HG03175 (cell line): Measurements from ENCODE around the gene FNTB.

ENCODE experiments used
- ATAC-seq: cut with Tn5 transposase; IDR thresholded peaks from one replicate; pipeline ENCODE4 v1.9.1; 2021; ENCODE audit warnings: mild to moderate bottlenecking, moderate library complexity; ENCODE audit not compliant: unreplicated experiment

Gene FNTB

DNA sequence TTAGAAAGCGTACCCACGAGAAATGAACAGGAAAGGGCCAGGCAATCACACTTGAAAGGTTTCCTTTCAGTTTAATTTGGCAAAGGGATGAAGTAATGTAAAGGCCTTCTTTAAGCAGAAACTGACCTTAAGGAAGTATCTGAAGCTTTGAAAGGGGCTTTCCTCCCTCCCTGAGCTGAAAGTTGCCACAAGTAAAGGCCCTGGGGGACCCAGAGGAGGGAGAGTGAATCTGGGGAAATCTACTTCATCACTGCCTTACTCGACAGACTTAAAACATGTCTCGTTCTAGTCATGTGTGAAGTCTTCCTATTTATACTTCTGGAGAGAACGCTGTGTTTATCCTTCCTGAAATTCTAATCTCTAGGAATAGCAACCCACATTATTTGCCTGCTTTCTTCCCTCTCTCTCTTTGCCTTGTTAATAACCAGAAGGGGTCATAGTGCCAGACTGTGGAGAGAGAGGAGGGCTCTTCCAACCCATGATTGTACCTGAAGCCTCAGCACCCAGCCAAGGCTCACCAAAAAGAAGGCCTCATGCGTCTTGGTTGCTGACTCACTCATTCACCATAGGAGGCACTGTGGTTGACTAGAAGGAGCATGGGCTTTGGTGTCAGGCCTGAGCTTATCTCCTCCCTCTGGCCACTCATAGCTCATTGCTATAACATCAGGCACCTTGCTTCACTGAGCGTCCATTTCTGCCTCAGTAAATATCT, 33.9 kb upstream of the FNTB start:
- ATAC-seq = no peak

DNA sequence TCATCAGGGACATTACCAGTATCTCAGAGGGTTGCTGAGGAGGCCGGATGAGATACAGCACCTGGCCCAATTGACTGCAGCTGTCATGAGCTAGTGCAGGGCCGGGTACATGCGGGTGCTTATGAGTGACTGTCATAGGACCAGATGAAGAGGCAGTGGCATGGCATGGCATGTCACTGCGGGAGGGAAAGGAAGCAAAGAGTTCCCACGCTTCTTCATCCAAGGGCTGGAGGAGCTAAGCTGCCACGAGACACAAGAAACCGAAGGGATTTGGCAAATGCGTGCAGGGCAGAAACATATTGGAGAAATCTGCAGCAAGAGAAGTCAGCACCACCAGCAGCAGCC, 33.4 kb upstream of the FNTB start:
- ATAC-seq = no peak

DNA sequence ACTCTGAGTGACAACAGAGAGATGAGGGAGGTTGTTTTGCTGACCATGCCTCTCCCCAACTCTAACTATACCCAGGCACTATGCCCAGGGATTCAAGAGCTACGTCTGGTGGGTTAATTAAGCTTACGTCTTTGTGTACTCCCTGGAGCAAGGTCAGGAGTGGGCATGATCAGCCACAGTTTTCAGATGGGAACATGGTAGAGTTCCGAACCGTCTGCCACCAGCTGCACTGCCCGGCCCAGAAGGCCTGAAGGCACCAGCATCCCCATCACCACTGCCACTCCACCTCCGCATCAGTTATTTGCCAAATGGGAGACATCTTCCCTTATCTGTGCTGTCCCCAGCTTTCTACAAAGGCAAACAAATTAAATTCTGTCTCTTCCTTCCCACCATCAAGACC, 33.0 kb upstream of the FNTB start:
- no peak for ATAC-seq

DNA sequence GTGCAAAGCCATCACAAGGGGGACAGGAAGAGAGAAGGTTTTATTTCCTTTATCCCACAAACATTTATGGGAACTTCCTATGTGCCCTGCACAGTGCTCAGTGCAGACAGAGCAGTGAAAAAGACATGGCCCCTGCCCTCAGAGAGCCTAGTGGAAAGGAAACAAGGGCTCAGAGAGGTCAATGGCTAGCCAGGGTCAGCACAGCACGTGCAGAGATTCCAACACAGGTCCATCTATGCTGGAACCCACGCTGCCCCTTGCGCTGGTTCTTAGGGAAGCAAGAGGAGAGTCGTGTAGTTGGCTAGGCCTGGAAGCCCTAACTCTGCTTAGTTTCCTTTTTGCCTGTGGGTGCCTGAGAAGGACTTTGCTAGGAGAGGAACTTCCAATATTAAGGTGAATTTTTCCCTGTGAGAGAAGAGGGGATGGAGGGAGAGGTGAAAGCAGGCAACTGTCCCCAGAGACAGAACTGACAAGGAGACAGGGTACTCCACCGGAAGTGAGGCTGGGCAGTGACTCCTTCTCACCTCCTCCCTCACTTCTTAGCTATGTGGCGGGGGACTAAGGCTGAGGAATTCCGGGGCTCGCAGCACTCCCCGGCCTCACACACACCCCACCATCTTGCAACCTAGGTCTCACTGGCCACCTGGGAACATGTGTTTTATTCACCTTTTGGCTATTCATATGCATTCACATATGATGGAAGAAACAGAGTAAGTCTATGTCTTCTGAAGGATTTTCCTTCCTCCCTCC, 32.0 kb upstream of the FNTB start:
- no peak for ATAC-seq

DNA sequence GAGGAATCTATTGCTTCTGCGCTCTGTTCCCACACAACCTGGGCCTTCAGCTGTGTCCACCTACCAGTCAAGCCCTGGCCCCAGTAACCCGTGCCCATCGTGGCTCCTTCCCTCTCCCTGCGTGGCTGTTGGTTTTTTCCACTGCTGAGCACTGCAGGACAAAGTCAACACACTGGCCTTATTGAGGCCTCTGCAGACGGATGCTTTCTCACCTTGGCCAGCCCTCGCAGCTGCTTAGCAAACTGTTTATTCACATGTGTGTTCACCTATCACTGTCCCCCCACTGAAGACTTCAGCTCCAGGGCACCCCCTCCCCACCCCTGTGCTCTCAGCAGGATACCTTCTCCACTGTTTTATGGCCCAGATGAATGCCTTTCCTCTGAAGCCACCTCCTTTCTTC, 31.4 kb upstream of the FNTB start:
- ATAC-seq = no peak

DNA sequence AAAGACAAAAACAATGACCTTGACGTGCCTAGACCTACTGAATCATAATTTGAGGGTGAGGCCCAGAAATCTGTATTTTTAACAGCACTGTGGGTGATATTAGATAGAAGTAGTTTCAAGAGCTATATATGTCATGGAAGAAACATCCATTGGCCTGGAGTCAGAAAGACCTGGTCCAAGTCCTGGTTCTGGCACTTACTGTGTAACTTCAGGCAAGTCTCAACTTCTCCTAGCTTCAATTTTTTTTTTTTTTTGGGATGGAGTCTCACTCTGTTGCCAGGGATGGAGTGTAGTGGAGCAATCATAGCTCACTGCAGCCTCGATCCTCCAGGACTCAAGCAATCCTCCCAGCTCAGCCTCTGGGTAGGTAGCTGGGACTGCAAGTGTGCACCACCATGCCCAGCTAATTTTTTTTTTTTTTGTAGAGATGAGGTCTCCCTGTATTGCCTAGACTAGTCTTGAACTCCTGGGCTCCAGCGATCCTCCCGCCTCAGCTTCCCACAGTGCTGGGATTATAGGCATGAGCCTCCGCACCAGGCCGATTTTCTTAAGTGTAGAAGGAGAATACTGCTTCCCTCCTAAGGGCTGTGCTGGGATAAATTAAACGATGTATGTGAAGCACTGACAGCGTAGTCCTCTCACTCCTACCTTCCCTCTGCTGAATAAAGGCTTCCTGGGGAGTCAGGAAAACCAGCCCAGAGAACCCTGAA, 29.8 kb upstream of the FNTB start:
- ATAC-seq = no peak

DNA sequence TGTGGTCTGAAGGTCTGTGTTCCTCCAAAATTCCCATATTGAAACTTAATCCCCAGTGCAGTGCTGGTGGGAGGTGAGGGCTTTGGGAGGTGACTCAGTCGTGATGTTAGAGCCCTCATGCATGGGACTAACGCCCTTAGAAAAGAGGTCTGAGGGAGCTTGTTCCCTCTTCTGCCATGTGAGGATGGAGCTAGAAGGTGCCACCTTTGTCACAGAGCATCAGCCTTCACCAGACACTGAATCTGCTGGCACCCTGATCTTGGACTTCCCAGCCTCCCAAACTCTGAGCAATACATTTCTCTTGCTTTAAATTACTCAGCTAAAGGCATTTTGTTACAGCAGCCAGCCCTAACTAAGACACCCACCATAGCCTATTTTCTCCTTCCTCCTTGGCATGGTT, 28.5 kb upstream of the FNTB start:
- ATAC-seq = no peak

DNA sequence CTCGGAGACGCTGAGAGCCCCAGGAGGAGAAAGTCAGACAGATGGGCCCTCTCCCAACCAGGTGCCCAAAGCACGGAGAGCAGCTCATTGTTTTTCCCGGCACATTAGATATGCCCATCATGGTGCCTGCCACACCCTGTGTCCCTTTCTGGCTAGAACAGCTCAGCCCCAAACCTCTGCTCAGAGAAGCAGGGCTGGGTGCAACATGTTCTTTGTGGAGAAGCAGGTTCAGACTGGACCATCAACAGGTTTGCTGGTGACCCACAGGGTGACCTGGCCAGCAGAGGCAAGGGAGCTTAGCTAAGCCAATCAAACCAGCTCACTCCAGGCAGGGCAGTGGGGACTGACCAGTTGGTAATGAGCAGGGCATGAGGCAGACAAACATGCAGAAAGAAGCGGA, 28.0 kb upstream of the FNTB start:
- ATAC-seq = no peak

DNA sequence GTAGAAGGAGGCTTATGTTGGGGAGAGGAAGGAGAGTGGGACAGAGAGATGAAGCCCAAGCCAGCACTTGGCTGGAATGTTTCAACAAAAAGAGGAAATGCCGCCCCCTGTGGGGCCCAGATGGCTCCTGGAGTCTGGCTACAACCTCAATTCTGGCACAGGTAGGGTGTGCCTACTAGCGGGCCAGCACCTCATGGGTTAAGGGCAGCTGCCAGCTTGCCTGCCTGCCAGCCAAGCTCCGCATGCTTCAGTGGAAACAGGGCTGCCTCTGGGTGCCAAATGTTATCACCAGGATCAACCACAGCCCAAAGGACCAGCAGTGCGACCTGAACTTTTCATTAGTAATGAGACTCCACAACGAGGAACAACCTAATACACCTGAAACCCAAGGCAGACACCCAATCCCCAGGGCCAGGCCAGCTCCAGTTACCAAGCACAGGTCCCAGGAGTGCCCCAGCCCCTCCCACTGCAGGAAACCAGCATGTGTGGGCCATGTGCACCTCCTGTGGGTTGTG, 25.9 kb upstream of the FNTB start:
- no peak for ATAC-seq

DNA sequence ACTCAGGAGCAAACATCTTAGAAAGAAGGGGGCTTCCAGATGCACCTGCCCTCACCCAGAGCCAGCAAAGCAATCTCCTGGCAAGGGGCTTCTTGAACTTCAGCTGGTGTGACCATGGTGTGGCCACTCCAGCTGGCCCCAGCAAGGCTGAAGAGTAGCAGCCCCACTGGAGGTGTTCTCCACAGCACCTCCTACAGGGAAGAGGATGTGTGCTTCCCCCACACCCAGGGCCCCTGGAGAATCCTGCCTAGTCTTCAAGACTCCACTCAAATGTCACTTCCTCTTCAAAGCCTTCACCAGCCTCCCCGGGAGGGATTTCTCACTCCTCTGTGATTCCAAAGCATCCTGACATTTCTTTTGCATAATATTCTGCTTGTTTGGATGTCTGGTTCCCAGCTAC, 23.1 kb upstream of the FNTB start:
- ATAC-seq = no peak

DNA sequence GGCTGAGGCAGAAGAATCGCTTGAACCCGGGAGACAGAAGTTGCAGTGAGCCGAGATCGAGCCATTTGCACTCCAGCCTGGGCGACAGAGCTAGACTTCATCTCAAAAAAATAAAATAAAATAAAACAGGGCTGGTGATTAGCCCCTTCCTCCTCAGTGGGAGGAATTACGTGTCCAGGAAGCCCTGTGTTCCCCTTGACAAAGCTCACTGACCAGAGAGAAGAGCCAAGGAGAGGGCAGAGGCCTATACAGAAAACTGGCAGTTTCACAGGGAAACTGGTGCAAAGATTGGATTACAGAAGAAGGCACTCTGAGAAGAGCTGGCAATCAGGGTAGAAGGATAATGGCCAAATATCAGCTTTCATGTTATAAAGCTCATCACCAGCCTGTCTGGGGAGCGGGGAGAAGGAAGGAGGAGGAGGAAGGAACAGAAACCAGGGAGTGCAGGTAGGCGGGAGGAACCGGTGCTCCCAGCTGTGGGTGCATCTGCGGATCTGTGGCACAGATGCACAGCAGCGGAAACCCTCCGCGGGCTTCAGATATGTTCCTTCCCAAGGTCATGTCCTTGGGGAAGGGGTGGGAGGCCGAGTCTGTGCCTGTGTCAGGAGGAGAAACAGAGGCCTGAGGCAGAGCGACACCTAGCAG, 21.2 kb upstream of the FNTB start:
- no peak for ATAC-seq

DNA sequence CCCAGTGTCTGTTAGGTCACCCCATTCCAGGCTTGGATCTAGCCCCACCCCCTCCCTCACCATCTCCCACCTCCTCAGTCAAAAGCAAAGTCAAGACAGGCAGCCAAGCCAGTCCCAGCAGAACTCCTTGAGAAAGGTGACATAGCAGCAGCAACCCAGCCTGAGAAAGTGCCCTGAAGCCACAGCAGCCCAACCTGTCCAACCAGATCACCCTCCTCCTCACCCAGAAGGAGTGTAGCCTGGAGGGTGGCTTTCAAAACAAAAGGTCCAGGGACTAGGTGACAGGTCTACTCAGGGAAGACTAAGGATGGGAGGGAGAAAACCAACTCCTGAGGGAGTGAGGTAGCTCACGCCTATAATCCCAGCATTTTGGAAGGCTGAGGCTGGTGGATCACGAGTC, 19.7 kb upstream of the FNTB start:
- no peak for ATAC-seq

DNA sequence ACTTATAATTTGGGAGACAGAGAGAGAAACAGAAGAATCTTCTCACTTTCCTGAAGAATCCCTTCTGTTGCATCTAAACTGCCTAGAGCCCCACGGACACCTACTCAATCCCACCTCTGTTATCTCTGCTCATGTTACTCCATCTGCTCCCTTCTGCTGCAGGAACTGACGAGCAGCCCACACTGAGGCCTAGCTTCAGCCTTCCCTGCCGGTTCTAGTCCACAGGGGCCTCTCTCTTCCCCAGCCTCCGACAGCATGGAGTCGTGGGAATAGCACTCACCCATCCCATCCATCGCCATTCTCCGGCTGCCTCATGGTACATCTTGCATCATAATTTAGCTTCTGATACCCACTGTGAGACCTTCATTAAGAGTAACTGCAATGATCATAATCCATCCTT, 18.5 kb upstream of the FNTB start:
- no peak for ATAC-seq

DNA sequence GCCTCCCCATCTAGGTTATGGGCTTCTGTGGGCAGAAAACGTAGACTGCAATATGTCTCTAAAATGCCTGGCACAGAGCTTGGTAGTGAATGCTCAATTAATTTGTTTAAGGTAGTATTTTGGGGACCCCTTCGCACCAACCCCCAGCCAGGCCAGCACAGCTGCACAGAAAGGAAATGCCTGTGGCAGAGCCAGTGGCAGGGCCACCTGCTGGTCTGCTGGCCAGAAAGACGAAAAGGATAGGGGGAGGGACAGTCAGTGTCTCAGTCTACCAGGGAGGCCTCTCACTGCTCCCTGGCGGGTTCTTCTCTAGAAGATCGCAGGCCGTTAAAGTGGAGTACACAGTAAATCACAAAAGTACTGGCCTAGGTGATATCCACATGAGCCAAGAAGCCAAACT, 18.0 kb upstream of the FNTB start:
- ATAC-seq = no peak

DNA sequence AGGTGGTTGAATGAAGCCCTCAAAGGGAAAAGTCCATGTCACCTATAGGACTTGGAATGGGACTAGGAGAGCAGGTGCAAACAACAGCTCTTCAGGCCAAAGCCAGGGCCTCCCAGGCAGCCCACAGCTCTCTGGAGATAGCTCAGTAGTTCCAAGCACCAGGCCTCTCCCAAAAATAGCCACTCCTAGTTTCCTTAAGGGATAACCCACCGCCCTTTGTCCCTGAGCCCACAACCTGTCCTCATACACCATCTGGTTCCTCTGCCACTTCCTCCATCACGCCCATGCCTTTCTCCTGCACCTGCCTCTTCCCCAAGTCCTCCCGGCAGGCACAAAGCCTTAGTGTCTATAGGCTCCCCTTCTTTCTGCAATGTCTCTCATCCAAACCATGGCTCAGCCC, 16.7 kb upstream of the FNTB start:
- ATAC-seq = no peak

DNA sequence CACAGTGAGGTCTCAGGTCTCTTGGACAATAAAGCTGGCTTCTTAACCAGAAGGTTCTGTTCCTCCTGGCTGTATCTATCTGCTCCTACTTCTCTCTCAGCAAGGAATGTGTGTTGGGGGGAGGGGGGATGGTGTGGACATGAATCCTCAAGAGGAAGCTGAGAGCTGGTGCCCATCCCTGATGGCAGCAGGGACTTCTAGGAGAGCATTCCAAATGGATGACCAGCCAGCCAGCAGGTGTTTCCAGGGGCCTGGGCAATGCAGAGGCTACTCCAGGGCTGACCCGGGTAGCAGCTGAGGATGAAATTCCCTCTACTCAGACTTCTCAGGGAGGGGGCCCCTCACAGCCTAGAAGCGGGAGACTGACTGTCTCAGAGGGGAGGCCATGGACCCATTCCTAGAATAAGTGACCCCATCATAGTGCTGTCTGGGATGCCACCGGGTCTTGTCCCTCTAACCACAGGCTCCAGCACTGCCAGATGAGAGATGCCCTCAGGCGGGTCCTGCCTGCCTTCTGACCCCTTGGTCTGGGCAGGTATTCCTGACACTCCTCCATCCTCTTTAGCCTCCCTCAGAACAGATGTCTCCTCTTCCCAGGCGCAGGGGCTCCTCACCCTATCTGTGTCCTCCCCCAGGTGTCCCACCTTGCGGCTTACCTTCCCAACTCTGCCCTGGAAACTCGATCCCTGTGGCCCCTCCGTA, 15.8 kb upstream of the FNTB start:
- ATAC-seq = no peak

DNA sequence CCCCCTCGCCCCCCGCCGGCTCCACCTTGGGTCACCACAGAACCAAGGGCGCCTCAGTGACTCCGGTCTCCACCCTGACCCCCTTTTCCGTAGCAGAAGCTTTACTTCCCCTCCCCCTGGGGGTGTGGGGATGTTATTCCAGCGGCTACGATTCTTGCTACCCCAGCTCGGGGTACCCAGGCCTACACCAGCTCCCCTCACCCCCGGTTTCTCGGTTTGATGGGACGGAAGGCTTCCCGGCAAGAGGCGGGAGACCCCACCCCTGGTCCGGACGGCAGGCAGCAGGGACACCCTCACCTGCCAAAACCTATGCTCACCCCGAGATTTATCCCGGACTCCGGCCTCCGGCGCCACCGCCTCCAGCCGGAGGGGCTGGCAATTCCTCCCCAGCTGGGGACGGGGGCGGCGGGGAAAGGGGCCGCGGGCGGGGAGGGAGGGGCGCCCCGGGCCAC, 15.2 kb upstream of the FNTB start:
- no peak for ATAC-seq

DNA sequence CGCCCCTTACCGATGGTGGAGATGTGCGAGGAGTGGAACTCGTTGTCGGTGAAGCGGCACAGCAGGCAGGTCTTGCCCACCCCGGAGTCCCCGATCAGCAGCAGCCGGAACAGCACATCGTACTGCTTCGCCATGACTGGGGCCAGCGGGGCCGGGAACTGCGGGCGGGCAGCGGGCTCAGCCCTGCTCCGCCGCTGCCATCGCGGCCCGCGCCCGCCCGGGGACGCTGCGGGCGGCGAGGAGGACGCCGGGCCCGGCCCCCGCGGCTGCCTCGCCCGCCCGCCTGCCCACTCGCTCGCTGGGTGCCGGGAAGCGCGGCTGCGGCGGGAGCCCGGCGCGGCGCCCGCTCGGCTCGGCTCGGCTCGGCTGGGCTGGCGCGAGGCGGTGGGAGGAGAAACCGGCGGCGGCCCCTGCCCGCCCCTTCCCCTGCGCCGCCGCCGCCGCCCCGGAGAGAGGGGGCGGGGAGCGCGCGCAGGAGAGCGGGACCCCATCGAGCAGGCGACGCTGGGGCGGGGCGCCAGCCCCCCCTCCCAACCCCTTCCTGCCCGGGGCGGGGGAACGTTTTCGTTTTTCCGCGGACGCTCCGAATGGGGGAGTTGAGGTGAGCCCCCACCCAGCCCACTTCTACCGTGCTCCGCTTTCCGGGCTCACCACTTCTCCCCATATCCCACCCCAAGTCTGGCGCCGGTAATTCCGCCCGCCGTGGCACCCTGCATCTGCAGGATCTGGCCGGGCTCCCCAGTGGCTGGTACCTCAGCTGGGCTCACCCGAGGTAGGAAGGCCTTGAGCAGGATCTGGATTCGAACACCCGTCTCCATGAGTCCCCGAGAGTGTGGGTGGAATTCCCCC, 14.5 kb upstream of the FNTB start, which contains the start of gene RAB15:
RAB15 (minus strand) TSS at position 394 of the 849 bp plus-strand sequence; CDS start at position 134, 260 bp downstream.
- peak; percentile 47 for ATAC-seq

DNA sequence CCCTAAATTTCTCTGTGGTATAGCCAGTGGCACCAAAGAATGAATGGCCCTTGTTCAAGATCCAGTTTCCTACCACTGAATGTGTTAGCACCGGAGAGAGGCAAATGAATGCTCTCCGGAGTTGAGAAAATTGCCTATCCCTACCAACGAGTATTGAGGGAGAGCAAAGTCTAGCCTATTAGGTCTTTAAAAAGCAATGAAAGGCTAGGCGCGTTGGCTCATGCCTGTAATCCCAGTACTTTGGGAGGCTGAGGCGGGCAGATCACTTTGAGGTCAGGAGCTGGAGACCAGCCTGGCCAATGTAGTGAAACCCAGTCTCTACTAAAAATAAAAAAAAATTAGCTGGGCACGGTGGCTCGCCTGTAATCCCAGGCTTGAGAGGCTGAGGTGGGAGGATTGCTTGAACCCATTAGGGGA, 13.7 kb upstream of the FNTB start:
- no peak for ATAC-seq

DNA sequence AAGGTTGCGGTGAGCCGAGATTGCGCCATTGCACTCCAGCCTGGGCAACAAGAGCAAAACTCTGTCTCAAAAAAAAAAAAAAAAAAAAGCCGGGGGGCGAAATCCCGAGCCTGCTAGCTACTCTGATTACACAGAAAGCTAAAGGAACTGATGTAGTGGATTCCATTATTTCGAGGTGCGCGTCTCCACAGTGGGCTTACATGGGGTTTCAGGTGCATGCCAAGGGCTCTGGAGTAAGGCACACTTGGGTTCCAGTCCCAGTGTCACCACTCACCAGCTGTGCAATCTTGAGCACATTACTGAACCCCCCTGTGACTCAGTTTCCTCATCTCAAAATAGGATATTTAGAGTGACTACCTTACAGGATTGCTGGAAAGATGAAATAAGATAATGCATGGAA, 12.9 kb upstream of the FNTB start:
- no peak for ATAC-seq
